Measurements from ENCODE around the gene ZNF565. TPM values are rescaled to one million over a fixed set of nuclear protein-coding genes. Genes with fewer than 3 reads are reported as not detected.

ZNF565 gene
- polyA plus RNA-seq, 2 of the 4 experiments (the other 2 are of a cell fraction): 4.5 to 5.6 TPM

DNA sequence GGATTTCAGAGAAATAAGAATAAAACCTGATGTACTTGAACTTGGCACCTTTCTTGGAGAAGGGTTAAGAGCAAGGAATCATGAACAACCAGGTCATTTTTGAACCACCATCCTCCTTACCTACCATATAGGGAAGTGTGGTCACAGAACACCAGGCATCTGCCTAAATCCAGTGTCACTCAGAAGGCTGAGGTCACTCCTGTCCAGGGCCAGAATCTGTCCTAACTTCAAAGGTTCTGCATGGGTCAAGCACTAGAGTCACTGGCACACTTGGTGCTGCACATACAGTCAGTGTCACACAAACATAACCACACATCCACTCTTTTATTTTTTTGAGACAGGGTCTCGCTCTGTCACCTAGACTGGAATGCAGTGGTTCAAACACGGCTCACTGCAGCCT lies 1.6 kb downstream of the ZNF565 start (continued):
- TF ChIP-seq ELK1 (IDR thresholded peaks at IDR 0.05; ENCODE audit: low read depth, low read length) (no peak), HEYL (CRISPR knock-in tag; IDR thresholded peaks at IDR 0.05) (no peak), RCOR1 (IDR thresholded peaks at IDR 0.05; ENCODE audit: low read depth, low read length) (no peak), TFCP2L1 (CRISPR knock-in tag; IDR thresholded peaks at IDR 0.05) (no peak), JUNB (IDR thresholded peaks at IDR 0.05) (no peak), BHLHE40 (IDR thresholded peaks at IDR 0.05; ENCODE audit: low read depth, low read length) (no peak), EP300 (IDR thresholded peaks at IDR 0.05) (no peak)
- TF ChIP-seq, protein P1, sequence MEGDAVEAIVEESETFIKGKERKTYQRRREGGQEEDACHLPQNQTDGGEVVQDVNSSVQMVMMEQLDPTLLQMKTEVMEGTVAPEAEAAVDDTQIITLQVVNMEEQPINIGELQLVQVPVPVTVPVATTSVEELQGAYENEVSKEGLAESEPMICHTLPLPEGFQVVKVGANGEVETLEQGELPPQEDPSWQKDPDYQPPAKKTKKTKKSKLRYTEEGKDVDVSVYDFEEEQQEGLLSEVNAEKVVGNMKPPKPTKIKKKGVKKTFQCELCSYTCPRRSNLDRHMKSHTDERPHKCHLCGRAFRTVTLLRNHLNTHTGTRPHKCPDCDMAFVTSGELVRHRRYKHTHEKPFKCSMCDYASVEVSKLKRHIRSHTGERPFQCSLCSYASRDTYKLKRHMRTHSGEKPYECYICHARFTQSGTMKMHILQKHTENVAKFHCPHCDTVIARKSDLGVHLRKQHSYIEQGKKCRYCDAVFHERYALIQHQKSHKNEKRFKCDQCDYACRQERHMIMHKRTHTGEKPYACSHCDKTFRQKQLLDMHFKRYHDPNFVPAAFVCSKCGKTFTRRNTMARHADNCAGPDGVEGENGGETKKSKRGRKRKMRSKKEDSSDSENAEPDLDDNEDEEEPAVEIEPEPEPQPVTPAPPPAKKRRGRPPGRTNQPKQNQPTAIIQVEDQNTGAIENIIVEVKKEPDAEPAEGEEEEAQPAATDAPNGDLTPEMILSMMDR (IDR thresholded peaks at IDR 0.05): no peak

DNA sequence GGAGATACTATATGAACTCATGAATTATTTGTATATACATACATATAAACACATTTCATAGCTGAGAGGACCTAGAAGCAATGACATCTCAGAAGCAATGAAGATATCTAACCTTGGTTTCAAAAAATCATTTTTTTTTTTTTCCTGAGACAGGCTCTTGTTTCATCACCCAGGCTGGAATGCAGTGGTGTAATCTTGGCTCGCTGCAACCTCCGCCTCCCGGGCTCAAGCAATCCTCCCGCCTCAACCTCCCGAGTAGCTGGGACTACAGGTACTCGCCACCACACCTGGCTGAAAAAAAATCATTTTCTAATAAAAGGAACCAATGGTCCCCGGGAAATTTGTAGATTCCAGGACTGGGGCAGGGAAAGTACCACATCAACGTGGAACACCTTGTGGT lies 4.0 kb downstream of the ZNF565 start:
- 80% methylated on average over 8 of the region's 8 CpGs for WGBS (ENCODE audit: missing lambda C conversion rate)
- Histone ChIP-seq H3K27ac (no peak overlapping the region), H3K9me3 (0 out of 3 replicates have a peak, but pooled peaks cover 4% of the 10 kb centered on the region), H3K4me2 (no peak overlapping the region), H3K4me1 (0 out of 3 replicates have a peak, but pooled peaks cover 3% of the 10 kb centered on the region), H3K4me3 (no peak overlapping the region)
- ATAC-seq (no peak), DNase-seq (ENCODE audit: low read depth in 1 of 2, low spot score in 1 of 2) (no peak), FAIRE-seq (no peak)
- TF ChIP-seq CEBPB (IDR thresholded peaks at IDR 0.05): no peak
- no peak for TF ChIP-seq PBX3 (IDR thresholded peaks at IDR 0.05)
- no peak for TF ChIP-seq ELK1 (IDR thresholded peaks at IDR 0.05; ENCODE audit: low read depth, low read length)
- TF ChIP-seq EHF (CRISPR knock-in tag; IDR thresholded peaks at IDR 0.05): no peak
- no peak for TF ChIP-seq RCOR1 (IDR thresholded peaks at IDR 0.05; ENCODE audit: low read depth, low read length)
- no peak for TF ChIP-seq ZNF302 (CRISPR knock-in tag; IDR thresholded peaks at IDR 0.05)
- TF ChIP-seq SMC3 (IDR thresholded peaks at IDR 0.05): no peak
- no peak for TF ChIP-seq HES2 (IDR thresholded peaks at IDR 0.05)
- no peak for TF ChIP-seq RNF2 (IDR thresholded peaks at IDR 0.05; ENCODE audit: borderline replicate concordance, low read depth)
- TF ChIP-seq KDM5A (IDR thresholded peaks at IDR 0.05): no peak
- TF ChIP-seq RARB (CRISPR knock-in tag; IDR thresholded peaks at IDR 0.05): no peak
- no peak for TF ChIP-seq RFX5 (IDR thresholded peaks at IDR 0.05)
- TF ChIP-seq HDAC2 (IDR thresholded peaks at IDR 0.05): no peak
- TF ChIP-seq, protein P2, sequence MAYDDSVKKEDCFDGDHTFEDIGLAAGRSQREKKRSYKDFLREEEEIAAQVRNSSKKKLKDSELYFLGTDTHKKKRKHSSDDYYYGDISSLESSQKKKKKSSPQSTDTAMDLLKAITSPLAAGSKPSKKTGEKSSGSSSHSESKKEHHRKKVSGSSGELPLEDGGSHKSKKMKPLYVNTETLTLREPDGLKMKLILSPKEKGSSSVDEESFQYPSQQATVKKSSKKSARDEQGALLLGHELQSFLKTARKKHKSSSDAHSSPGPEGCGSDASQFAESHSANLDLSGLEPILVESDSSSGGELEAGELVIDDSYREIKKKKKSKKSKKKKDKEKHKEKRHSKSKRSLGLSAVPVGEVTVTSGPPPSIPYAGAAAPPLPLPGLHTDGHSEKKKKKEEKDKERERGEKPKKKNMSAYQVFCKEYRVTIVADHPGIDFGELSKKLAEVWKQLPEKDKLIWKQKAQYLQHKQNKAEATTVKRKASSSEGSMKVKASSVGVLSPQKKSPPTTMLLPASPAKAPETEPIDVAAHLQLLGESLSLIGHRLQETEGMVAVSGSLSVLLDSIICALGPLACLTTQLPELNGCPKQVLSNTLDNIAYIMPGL (CRISPR knock-in tag; IDR thresholded peaks at IDR 0.05; ENCODE audit: borderline replicate concordance): no peak
- no peak for TF ChIP-seq NFE2L2 (conservative IDR thresholded peaks at IDR 0.05; ENCODE audit: low read length)
- TF ChIP-seq, protein P3, sequence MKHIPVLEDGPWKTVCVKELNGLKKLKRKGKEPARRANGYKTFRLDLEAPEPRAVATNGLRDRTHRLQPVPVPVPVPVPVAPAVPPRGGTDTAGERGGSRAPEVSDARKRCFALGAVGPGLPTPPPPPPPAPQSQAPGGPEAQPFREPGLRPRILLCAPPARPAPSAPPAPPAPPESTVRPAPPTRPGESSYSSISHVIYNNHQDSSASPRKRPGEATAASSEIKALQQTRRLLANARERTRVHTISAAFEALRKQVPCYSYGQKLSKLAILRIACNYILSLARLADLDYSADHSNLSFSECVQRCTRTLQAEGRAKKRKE (CRISPR knock-in tag; IDR thresholded peaks at IDR 0.05; ENCODE audit: low read depth): no peak
- TF ChIP-seq NPAS2 (CRISPR knock-in tag; IDR thresholded peaks at IDR 0.05; ENCODE audit: borderline replicate concordance): no peak
- TF ChIP-seq RAD21 (conservative IDR thresholded peaks at IDR 0.05 in 1 of 2, IDR thresholded peaks at IDR 0.05 in 1 of 2): no peak
- no peak for TF ChIP-seq HOXB13 (CRISPR knock-in tag; IDR thresholded peaks at IDR 0.05; ENCODE audit: low read depth)
- TF ChIP-seq MYC (IDR thresholded peaks at IDR 0.05; ENCODE audit: borderline replicate concordance, low read length): no peak
- POLR2A ChIA-PET: no interaction called here
- CTCF ChIA-PET: interaction anchor here (0.6 to 1.1 kb wide), 5 partner anchors 31 to 1193 kb away, joined by 3 read pairs; no protein-coding TSS in a partner anchor

Measured in A549 (cell line).